T-cell (primary cell): Measurements from ENCODE around the gene ZNF281. TPM values are rescaled to one million over a fixed set of nuclear protein-coding genes. Genes with fewer than 3 reads are reported as not detected.

Source experiments
- ATAC-seq, 4 experiments: fragments of 200-7000 bp in 3 of 4; fragments of 150-1000 bp in 1 of 4; cut with Tn5 transposase; replicated peaks in 1 of 4; 1 replicate in 3 of 4; 2 replicates in 1 of 4; pipeline ENCODE4 v1.10.0; 2021; ENCODE audit warnings: moderate library complexity in 3 of 4, mild to moderate bottlenecking in 2 of 4, moderate number of reproducible peaks in 1 of 4
- CTCF ChIA-PET, 2 donors: fragments of 300-600 bp; sonication (Branson Sonifier 250); formaldehyde crosslinking; loops; one replicate each; lab custom pipeline; 2022; ENCODE audit warnings: antibody characterized with exemption in 2 of 2; lab: Charles Lee
- POLR2A ChIA-PET, 2 donors: fragments of 300-600 bp; sonication (Branson Sonifier 250); formaldehyde crosslinking; loops; one replicate each; lab custom pipeline; 2022; ENCODE audit warnings: antibody characterized with exemption in 2 of 2; lab: Charles Lee
- DNase-seq, 35 experiments: peaks; one replicate each; pipeline versions ENCODE4 v3.0.0 to v3.0.0-alpha.2; 2013 to 2023
- H3K27ac ChIP-seq: one replicate; pipeline ENCODE4 v1.5.1; 2013; ENCODE audit warnings: low read length
- H3K27me3 ChIP-seq, 2 experiments: replicated peaks in 1 of 2; 1 replicate in 1 of 2; 2 replicates in 1 of 2; pipeline versions ENCODE4 v1.6.1 to v1.7.0; 2013; ENCODE audit warnings: low read length in 1 of 2, mixed read lengths in 1 of 2; ENCODE audit not compliant: control insufficient read depth in 2 of 2, insufficient read depth in 2 of 2; ENCODE audit errors: extremely low read depth in 1 of 2
- H3K36me3 ChIP-seq, 2 donors: 1 replicate in 1 of 2; 2 replicates in 1 of 2; pipeline versions ENCODE4 v1.6.1 to v1.7.0; 2013; ENCODE audit warnings: low read length in 1 of 2; ENCODE audit not compliant: control insufficient read depth in 2 of 2, insufficient read depth in 1 of 2; ENCODE audit errors: extremely low read depth in 1 of 2
- H3K4me1 ChIP-seq, 2 experiments: 1 replicate in 1 of 2; 2 replicates in 1 of 2; pipeline versions ENCODE4 v1.6.1 to v1.7.0; 2013; ENCODE audit warnings: low read length in 2 of 2, mixed read lengths in 1 of 2; ENCODE audit not compliant: insufficient read depth in 2 of 2, control insufficient read depth in 1 of 2; ENCODE audit errors: extremely low read depth in 1 of 2
- H3K4me3 ChIP-seq, 2 donors: 1 replicate in 1 of 2; 2 replicates in 1 of 2; pipeline versions ENCODE4 v1.5.1 to v1.7.0; 2013; ENCODE audit warnings: mild to moderate bottlenecking in 2 of 2, low read length in 1 of 2, moderate library complexity in 1 of 2; ENCODE audit not compliant: control insufficient read depth in 1 of 2; ENCODE audit errors: extremely low read depth in 1 of 2
- H3K9me3 ChIP-seq: 2 replicates; pipeline ENCODE4 v1.7.0; 2013
- H3K27ac Mint-ChIP-seq, 2 donors: one replicate each; pipeline ENCODE4 v1.8.0; 2020 to 2021; ENCODE audit warnings: mild to moderate bottlenecking in 2 of 2, mixed read lengths in 2 of 2
- H3K27me3 Mint-ChIP-seq, 2 donors: one replicate each; pipeline ENCODE4 v1.8.0; 2021 to 2022; ENCODE audit warnings: mixed read lengths in 2 of 2
- H3K36me3 Mint-ChIP-seq: one replicate; pipeline ENCODE4 v1.8.0; 2021; ENCODE audit warnings: mixed read lengths
- H3K4me1 Mint-ChIP-seq, 3 donors: one replicate each; pipeline ENCODE4 v1.8.0; 2020 to 2022; ENCODE audit warnings: mixed read lengths in 3 of 3, mild to moderate bottlenecking in 1 of 3
- H3K4me3 Mint-ChIP-seq, 3 donors: one replicate each; pipeline ENCODE4 v1.8.0; 2020 to 2022; ENCODE audit warnings: mild to moderate bottlenecking in 3 of 3, mixed read lengths in 3 of 3, moderate library complexity in 3 of 3
- H3K9me3 Mint-ChIP-seq, 3 donors: one replicate each; pipeline ENCODE4 v1.8.0; 2020 to 2022; ENCODE audit warnings: mixed read lengths in 3 of 3
- WGBS: methylation state at CpG from one replicate; pipeline ENCODE4 v1.1.5; 2013; ENCODE audit warnings: missing lambda C conversion rate; ENCODE audit not compliant: insufficient coverage; 5-methylcytosine and 5-hydroxymethylcytosine counted together
- total RNA-seq, 35 experiments: library from RNA in 6 of 35; stranded (reverse) in 6 of 35; fragments of 120-200 nt in 1 of 35; gene quantifications; one replicate each; pipeline versions ENCODE4 v1.2.1 to v1.2.4 and lab custom pipeline; 2013 to 2026

ZNF281 gene
- total RNA-seq, 5 donors from 2014 or later (not counting 1 experiment from before 2014, with no cell fraction given): 19.2 to 29.9 (median 21.4) TPM

DNA sequence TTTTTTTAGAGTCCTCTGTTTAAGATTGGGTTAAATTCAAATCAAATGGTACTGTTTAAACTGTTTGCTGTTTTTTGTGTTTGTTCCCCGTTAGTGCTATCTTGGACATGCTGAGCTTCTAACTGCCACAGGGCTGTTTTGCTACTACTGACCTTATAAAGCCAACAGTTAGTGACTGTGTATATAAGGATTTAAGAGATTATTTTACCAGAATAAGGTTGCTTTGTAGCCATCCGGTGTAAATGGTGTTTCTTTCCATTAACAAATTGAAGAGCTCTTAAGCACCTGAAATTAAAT lies 37.0 kb downstream of the ZNF281 start:
- WGBS: 100% methylated on average over 1 of the region's 2 CpGs
- no peaks in the 10 kb centered on the region for H3K36me3 ChIP-seq
- no peaks in the 10 kb centered on the region for H3K9me3 ChIP-seq
- Mint-ChIP-seq H3K4me3 (no peak overlapping the region), H3K9me3 (no peaks in the 10 kb centered on the region), H3K36me3 (peaks cover 4% of the 10 kb centered on the region), H3K4me1 (no peaks in the 10 kb centered on the region), H3K27ac (no peak overlapping the region), H3K27me3 (no peaks in the 10 kb centered on the region)
- H3K4me1 ChIP-seq: no peaks in the 10 kb centered on the region
- H3K27ac ChIP-seq: no peak overlapping the region
- H3K27me3 ChIP-seq: no peaks in the 10 kb centered on the region
- POLR2A ChIA-PET: interaction anchor here in 1 of 2 donors (0.6 to 1.1 kb wide), 2 partner anchors 15 to 64 kb away, joined by 3 to 5 read pairs; no protein-coding TSS in a partner anchor
- CTCF ChIA-PET: no interaction called here
- no peak overlapping the region for H3K4me3 ChIP-seq
- DNase-seq: no peak
- no peak for ATAC-seq

DNA sequence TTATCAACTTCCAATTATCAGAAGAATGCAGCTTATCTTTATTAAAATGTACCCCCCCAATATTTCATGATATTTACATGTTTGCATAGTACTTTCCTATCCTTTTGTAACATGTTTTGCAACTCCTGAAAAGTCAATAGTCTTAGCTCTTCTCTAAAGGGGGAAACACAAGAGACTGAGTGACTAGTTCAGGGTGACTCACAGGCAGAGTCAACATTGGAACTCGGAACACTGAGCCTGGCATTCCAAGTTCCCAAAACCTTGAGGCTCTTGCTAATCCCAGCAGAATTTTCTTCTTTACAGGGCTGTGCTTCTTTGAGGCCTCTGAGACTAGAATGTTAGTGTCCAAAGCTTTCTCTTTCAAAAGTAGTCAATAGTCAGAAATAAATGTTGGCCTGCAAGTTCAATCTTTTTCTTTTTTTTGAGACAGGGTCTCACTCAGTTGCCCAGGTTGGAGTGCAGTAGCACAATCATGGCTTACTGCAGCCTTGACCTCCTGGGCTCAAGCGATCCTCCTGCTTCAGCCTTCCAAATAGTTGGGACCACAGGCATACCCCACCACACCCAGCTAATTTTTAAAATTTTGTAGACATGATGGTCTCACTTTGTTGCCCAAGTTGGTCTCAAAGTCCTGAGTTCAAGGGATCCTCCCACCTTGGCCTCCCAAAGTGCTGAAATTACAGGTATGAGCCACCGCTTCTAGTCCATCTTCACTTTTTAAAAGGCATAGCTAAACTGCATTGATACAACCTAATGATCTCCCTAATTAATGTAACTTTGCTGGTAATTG lies 37.5 kb downstream of the ZNF281 start:
- DNase-seq (no peak), ATAC-seq (no peak)
- Mint-ChIP-seq H3K36me3 (peaks cover 4% of the 10 kb centered on the region), H3K27ac (no peak overlapping the region), H3K4me1 (no peaks in the 10 kb centered on the region), H3K9me3 (no peaks in the 10 kb centered on the region), H3K4me3 (no peak overlapping the region), H3K27me3 (no peaks in the 10 kb centered on the region)
- Histone ChIP-seq H3K9me3 (no peaks in the 10 kb centered on the region), H3K27ac (no peak overlapping the region), H3K4me3 (no peak overlapping the region), H3K4me1 (no peaks in the 10 kb centered on the region), H3K27me3 (no peaks in the 10 kb centered on the region), H3K36me3 (no peaks in the 10 kb centered on the region)
- POLR2A ChIA-PET: interaction anchor here in 1 of 2 donors (0.6 to 1.1 kb wide), 2 partner anchors 15 to 64 kb away, joined by 3 to 5 read pairs; no protein-coding TSS in a partner anchor
- CTCF ChIA-PET: interaction anchor here in 1 of 2 donors (0.7 kb wide), 1 partner anchor 36 kb away, joined by 3 read pairs; no protein-coding TSS in a partner anchor
- 100% methylated on average over 1 of the region's 3 CpGs for WGBS

DNA sequence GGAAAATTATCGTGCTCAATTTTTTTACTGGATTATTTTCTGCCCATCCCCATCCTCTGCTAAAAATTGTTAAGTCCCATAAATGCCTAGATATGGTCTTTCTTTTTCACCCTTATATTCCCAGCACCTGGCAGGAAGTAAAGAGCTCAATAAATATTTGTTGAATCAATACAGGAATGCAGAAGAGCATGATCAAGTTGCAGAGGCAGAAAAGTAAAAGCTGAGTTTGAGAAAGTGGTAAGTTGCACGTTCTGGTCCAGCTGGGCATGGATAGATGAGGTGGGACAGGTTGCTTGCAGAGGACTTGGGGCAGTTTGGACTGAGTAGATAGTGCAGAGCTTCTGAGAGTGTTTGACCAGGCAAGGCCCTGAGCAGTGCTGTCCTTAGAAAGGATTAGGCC lies 40.1 kb downstream of the ZNF281 start:
- Histone ChIP-seq H3K27me3 (no peaks in the 10 kb centered on the region), H3K9me3 (no peaks in the 10 kb centered on the region), H3K36me3 (no peaks in the 10 kb centered on the region), H3K4me1 (no peaks in the 10 kb centered on the region), H3K4me3 (no peak overlapping the region), H3K27ac (no peak overlapping the region)
- no peaks in the 10 kb centered on the region for H3K4me1 Mint-ChIP-seq
- no peaks in the 10 kb centered on the region for H3K27me3 Mint-ChIP-seq
- H3K36me3 Mint-ChIP-seq: peaks cover 12% of the 10 kb centered on the region
- WGBS: 57% methylated on average over 1 of the region's 2 CpGs
- no peaks in the 10 kb centered on the region for H3K9me3 Mint-ChIP-seq
- DNase-seq: no peak
- H3K27ac Mint-ChIP-seq: no peak overlapping the region
- H3K4me3 Mint-ChIP-seq: no peak overlapping the region
- POLR2A ChIA-PET: no interaction called here
- no peak for ATAC-seq
- CTCF ChIA-PET: no interaction called here

DNA sequence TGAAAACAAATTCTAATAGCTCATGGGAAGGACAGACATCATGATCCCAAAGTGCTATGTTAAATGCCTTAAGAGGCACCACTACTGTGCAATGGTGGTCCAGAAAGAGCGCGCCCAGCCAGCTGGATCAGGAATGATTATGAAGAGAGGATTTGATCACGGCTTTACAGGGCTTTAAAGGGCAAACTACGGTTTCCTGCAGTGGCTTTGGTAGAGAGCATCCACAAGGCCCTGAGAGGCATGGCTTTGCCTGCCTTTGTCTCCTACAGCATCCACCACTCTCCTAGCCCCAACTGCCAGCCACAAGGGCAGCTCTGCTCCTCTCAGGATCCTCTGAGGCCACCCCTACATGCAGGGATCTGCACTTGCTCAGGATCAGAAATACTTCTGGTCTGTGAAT lies 40.7 kb downstream of the ZNF281 start:
- no peaks in the 10 kb centered on the region for H3K36me3 ChIP-seq
- no peak for ATAC-seq
- ChIA-PET POLR2A (no interaction called here), CTCF (interaction anchor here in 1 of 2 donors (0.6 kb wide), 1 partner anchor 10 kb away, joined by 3 read pairs; no protein-coding TSS in a partner anchor)
- no peaks in the 10 kb centered on the region for H3K4me1 ChIP-seq
- no peak overlapping the region for H3K4me3 ChIP-seq
- Mint-ChIP-seq H3K4me3 (no peak overlapping the region), H3K4me1 (no peaks in the 10 kb centered on the region), H3K36me3 (peaks cover 12% of the 10 kb centered on the region), H3K27me3 (no peaks in the 10 kb centered on the region), H3K27ac (no peak overlapping the region), H3K9me3 (no peaks in the 10 kb centered on the region)
- H3K9me3 ChIP-seq: no peaks in the 10 kb centered on the region
- no peak for DNase-seq
- no peak overlapping the region for H3K27ac ChIP-seq
- no peaks in the 10 kb centered on the region for H3K27me3 ChIP-seq
- 100% methylated on average over 4 of the region's 4 CpGs for WGBS

DNA sequence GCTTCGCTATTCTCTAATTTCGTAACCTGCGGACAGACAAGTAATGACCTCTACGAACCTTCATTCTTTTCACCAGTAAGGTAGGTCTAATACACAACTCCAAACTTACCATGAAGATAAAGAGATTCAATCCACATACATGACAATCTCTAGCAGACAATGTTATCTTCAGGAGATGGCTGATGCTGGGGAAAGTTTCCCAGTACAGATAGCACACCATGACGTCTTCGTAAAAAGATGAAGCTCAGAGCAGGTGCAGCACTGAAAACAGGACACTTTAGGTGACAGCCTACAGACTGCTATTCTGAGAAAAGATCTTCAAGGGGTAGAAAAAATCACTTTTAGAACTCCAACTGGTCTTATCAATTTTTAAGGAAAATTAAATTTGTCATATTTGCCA lies 41.3 kb downstream of the ZNF281 start:
- 92% methylated on average over 2 of the region's 6 CpGs for WGBS
- Histone ChIP-seq H3K9me3 (no peaks in the 10 kb centered on the region), H3K4me1 (no peaks in the 10 kb centered on the region), H3K27ac (no peak overlapping the region), H3K36me3 (no peaks in the 10 kb centered on the region), H3K27me3 (no peaks in the 10 kb centered on the region), H3K4me3 (no peak overlapping the region)
- ATAC-seq (no peak), DNase-seq (no peak)
- H3K27me3 Mint-ChIP-seq: no peaks in the 10 kb centered on the region
- CTCF ChIA-PET: no interaction called here
- H3K27ac Mint-ChIP-seq: no peak overlapping the region
- POLR2A ChIA-PET: no interaction called here
- peaks cover 12% of the 10 kb centered on the region for H3K36me3 Mint-ChIP-seq
- H3K9me3 Mint-ChIP-seq: no peaks in the 10 kb centered on the region
- no peak overlapping the region for H3K4me3 Mint-ChIP-seq
- no peaks in the 10 kb centered on the region for H3K4me1 Mint-ChIP-seq

DNA sequence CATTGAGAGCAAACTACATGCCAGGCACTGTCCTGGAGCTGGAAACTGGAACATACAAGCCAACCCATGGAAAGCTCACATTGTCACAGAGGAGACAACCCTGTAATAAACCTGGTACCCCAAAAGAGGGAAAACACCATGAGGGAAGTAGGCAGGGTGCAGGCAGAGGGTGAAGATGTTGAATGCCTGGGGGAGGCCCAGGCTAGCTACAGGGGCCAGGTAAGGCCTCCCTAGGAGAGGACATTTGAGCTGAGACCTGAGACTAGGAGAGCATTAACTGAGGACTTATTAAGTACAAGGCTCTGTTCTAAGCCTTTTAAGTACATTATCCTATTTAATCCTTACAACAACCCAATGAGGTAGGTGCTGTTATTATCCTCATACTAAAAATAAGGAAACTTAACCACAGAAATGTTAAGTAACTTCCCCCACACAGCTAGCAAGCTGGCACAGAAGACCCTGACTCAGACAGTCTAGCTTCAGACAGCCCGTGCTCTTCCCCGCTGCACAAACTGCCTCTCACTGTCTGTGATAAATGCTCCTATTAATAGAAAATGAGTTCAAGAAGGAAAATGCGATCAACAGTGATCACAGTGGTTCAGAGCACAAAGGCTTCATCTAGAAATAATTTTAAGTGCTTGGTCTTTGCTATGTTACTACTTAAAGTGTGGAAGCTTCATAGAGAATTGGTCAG lies 41.8 kb downstream of the ZNF281 start:
- ChIA-PET CTCF (no interaction called here), POLR2A (no interaction called here)
- Histone ChIP-seq H3K4me1 (no peaks in the 10 kb centered on the region), H3K27ac (no peak overlapping the region), H3K27me3 (no peaks in the 10 kb centered on the region), H3K4me3 (no peak overlapping the region), H3K9me3 (no peaks in the 10 kb centered on the region), H3K36me3 (no peaks in the 10 kb centered on the region)
- Mint-ChIP-seq H3K27me3 (no peaks in the 10 kb centered on the region), H3K4me1 (no peaks in the 10 kb centered on the region), H3K4me3 (no peak overlapping the region), H3K9me3 (no peaks in the 10 kb centered on the region), H3K36me3 (peaks cover 12% of the 10 kb centered on the region), H3K27ac (no peak overlapping the region)
- ATAC-seq: no peak
- DNase-seq: no peak
- WGBS: no CpG with 5 or more reads among the region's 3 CpGs
